ENCODE data around the gene TEX28.
"Not testable (repeated sequence)": the region's sequence is repeated elsewhere in the genome, so short reads cannot be mapped to it uniquely, and the experiment has no call there.

TEX28 gene

DNA sequence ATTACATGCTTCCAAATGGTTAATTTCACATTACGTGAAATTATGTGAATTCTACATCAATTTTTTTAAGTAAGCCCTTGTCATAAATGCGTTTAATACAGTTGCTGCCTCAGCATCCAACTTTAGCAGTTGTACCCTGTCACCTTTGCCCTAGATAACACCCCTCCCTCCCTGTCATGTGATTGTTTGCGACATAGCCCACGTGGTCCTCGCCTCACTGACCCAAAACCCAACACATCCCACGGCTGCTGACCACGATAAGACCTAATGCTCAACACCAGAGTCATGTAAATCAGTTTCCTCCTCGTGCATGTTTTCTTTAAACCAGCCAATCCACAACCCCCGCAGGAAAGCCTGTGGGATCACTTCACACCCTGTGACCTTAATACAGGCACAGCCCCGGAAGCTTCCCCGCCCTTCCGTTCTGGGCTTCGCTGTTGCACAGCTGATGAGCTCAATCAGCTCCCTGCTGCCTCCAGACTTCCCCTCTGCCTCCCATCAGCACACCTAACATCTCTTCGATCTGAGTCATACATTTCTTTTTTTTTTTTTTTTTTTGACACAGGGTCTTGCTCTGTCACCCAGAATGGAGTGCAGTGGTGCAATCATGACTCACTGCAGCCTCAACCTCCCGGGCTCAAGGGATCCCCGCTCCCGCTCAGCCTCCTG, 47.4 kb downstream of the TEX28 start:
- not testable (repeated sequence) for DNase-seq (ENCODE audit: low read depth in 2 of 2)

DNA sequence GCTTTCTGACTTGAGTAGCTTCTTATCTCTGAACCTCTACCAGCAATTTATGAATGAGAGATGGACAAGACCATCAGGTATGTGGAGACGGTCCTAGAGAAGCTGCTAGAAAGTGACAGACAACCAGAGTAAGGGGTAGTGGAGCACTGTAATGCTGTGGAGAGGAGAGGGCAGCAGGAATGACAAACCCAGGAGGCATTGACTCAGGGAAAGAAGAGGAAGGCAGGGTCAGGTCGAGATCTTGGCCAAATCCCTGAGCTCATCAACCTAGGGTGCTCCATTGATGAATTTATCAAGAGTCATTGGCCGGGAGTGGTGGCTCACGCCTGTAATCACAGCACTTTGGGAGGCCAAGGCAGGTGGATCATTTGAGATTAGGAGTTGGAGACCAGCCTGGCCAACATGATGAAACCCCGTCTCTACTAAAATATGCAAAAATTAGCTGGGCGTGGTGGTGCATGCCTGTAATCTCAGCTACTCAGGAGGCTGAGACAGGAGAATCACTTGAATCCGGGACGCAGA, 54.9 kb downstream of the TEX28 start:
- DNase-seq (ENCODE audit: low read depth in 2 of 2), result not testable (repeated sequence)

DNA sequence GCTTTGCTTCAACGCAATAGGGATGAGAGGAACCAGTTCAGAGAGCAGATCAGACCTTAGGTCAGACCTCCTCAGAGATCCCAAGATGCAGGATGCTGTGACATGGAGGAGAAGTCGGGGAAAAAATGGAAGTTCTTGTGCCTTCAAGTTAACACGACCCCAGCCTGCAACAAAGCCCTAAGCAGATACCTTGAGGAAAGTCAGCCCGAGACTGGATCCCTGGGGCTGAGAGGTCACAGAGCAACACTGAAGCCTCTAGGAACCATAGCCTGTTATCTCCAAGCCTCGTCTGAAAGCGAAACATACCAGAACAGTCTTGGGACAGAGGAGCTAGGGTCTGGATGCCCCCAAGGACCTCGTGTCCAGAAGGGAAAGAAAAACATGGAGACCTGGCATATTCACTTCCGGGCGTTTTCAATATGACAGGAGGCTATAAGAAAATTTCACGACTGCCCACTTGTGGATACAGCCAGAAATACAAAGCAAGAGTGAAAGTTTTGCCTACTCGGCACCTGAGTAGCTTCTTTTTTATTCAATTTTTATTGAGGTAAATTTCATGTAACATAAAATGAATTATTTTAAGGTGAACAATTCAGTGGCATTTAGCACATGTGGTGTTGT, 55.9 kb downstream of the TEX28 start:
- DNase-seq (ENCODE audit: low read depth in 2 of 2), result not testable (repeated sequence)

DNA sequence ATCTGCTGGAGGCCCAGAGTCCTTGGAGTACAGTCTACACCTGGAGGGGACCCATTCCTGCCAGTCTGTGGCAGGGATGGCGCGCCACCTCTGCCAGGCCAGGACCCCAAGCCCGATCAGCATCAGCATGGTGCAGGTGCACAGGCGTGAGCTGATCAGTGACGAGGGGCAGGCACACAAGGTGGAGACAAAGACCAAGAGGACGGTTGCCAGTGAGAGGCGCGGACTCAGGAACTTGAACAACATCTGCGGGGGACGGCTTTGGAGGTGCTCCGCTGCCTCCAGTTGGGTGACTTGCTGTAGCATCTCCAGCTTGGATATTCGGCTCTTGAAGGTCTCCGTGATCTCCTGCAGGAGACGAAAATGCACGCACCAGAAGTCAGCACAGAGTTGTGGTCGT, 61.3 kb downstream of the TEX28 start:
- not testable (repeated sequence) for DNase-seq (ENCODE audit: low read depth in 2 of 2)

DNA sequence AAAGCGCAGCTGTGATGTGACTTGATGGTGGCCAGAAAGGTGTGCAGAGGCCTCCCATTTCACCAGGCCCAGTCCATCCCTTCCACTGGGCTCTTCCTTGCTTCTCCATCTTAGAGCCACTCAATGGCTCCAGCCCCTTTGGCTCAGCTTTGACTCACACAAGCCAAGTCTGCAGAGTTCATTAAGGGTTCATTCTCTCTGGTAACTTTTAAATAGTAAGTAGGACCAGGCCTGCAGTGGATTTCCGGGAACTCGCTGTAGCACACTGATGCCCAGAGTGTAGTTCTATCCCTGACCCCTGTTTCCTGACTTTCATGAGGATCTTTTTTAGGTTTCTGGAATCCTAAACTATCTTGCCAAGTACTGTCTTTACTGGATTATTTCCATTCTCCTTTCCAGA, 63.5 kb downstream of the TEX28 start:
- not testable (repeated sequence) for DNase-seq (ENCODE audit: low read depth in 2 of 2)

DNA sequence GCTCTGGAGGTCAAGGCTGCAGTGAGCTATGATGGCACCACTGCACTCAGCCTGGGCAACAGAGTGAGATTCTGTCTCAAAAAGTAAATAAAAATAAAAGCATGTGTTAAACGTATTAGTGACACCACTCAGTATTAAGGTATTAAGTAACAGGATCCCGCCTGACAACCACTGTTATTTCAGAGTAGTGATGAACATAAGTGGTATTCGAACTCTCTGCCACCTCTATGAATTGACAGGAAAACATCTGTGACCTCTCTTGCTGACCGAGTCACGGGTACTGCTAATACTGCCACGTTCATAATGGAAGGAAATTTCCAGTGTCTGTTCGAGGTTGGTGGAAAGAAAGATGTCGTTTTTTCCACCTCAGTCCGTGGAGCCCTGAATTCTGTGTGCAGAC, 68.2 kb downstream of the TEX28 start:
- not testable (repeated sequence) for DNase-seq (ENCODE audit: low read depth in 2 of 2)

DNA sequence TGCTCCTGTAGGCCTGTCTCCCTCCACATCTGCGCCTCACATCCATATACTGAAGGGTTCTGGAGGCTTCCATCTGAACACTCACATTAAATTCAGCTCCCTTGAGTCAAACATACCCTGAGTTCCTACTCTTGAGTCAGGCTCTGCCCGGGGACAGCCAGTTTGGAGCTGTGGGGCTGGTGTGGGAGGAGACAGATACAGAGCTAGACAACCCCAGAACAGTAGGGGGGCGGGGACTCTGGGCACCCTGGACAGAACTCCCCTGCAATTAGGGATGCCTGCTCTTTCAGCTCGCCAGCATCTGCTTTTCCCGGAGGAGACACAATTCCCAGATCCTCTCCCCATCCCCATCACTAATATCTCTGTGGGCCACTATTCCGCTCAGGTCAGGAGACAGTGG, 69.6 kb downstream of the TEX28 start:
- DNase-seq (ENCODE audit: low read depth in 2 of 2), result not testable (repeated sequence)
